HG02970 (cell line): ENCODE results near the gene ITPR3.
"Not testable (repeated sequence)": the region's sequence is repeated elsewhere in the genome, so short reads cannot be mapped to it uniquely, and the experiment has no call there.

Source experiments
- ATAC-seq: cut with Tn5 transposase; IDR thresholded peaks from one replicate; pipeline ENCODE4 v1.9.1; 2021; ENCODE audit warnings: mild to moderate bottlenecking, moderate library complexity, moderate number of reproducible peaks; ENCODE audit not compliant: unreplicated experiment, low FRiP score

The ITPR3 gene

DNA sequence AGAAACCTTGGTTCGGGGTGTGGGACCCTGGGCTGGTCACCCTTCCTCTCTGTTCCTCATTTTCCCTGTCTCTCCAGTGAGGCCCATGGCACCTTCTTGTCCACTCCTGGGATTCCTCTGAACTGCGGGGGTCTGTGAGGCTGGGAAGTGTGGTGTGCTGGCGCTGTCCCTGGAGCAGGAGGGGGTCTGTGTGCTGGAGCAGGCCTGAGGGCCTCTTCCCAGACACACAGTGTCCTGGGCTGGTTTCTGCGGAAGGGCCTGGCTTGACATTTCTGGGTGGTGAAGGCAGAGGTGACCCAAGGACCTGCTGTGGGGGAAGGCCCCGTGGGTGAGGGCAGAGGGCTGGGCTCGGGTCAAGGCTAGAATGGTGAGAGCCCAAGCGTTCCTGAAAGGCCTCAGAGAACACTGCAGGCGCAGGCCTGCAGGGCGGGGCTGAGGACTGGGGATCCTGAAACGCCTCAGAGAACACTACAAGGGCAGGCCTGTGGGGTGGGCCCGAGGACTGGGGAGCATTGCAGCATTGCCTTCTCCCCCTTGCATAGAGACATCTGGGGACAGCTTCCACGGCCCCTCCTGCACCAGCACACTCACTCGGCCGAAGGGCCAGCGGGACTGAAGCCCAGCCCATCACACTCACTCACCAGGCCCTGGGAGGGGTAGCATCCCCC is 30.5 kb upstream of the ITPR3 start:
- no peak for ATAC-seq

DNA sequence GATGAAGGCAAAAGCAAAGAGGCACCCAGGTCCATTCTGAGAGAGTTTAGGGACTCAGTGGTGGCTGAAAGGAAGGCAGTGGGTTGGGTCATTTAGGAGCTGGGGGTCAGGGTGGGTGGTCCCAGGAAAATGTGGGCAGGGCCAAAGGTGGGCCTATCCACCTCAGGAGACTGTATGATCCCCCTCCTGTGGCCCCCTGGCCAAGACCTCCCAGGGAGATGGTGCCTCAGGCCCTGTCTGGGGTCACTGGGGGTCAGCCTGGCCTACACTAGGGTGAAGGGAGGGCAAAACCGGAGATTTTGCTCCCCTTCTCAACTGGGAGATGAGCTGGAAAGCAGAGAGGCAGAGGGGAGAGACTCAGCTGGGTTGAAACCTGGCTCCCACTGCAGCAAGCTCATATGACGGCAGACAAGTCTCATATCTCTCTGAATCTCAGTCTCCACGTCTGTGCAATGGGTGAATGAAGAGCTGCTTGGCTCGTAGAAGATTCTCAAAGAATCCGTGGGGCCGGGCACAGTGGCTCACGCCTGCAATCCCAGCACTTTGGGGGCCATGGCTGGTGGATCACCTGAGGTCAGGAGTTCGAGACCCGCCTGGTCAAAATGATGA is 29.6 kb upstream of the ITPR3 start:
- ATAC-seq = no peak

DNA sequence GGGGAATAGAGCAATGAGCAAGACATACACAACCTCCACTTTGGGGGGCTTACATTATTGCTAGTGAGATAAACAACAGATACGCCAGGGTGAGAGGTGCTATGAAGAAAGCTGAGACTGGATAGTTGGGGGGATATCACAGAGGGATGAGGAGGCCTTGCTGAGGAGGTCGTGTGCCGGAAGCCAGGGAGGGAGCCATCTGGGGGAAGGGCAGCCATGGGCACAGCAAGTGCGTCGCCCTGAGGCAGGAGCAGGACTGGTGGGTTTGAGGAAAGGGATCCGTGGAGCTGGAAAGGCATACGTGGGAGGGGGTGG is 28.9 kb upstream of the ITPR3 start:
- no peak for ATAC-seq

DNA sequence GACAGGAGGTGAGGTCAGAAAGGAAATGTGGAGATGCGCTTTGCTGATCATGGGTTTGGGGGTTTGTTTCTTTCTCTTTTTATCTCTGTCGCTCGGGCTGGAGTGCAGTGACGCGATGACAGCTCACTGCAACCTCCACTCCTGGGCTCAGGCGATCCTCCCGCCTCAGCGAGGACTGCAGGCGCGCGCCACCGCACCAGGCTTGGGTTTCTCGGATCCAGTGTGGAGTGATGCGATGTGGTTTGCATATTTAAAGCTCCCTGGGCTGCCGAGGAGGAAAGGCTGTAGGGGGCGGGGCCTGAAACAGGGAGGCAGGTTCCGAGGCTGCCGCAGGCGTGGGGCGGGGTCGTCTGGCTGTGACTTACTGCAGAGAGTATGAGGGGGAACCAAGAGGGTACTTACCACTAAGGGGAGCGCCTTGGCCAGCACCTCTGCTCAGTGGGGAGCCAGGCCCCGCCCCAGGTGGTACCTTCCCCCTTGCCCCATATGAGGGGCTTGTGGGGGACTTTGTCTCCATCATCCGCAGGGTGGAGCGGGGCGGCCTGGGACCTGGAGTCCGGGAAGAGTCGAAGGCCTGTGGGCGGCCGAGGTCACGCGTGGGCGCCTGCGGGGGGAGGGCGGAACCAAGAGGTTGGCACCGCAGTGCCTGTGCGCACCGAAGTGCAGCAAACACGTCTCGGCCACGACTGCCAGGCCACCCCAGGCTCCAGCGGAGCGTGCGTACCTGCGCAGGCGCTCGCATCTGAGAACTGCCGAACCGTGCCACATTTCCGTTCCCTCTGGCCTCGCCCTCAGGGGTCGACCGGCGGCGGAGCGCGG is 28.3 kb upstream of the ITPR3 start:
- ATAC-seq = no peak

DNA sequence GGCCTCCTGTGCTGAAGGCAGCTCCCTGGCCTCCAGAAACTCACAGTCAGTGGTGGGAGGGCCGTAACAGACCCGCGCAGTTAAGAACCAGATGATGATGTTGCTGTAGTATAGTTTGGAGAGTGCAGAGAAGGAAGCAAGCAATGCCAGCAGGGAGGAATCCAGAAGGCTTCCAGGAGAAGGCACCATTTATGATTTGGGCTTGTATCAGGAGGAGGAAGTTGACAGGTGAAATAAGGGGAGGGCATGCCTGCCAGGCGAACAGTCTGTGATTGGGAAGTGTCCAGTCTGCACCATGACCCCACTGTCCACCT is 27.8 kb upstream of the ITPR3 start:
- ATAC-seq = no peak

DNA sequence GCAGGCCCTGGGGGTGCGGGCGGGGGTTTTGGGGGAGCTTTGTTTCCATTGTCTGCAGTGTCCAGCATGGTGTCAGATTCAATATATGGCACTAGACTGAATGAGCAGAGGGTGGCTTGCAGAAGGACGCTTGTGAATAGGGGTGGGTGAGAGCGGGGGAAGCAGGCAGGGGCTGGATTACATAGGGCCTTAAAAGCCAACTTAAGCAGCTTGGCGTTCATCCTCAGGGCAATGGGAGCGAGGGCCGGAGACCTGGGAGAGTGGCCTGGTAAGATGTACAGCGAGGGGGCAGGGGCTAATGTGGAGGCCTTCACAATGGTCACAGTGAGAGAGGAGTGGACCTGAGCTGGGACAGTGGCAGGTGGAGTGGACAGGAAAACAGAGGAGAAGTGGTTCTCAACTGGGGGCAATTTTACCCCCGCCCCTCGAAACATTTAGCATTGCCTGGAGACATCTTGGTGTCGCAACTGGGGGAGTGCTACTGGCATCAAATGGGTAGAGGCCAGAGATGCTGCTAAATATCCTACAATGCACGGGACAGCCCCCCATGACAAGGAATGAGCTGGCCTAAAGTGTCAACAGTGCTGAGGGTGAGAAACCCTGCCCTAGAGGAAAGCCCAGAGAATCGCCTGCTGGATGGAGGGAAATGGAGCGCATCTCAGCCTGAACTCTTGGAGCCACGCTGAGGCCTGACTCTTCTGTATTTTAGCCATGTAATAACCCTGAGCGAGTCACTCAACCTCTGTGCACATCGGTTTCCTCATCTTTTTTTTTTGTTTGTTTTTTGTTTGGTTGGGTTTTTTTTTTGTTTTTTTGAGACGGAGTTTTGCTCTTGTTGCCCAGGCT is 25.9 kb upstream of the ITPR3 start:
- no peak for ATAC-seq

DNA sequence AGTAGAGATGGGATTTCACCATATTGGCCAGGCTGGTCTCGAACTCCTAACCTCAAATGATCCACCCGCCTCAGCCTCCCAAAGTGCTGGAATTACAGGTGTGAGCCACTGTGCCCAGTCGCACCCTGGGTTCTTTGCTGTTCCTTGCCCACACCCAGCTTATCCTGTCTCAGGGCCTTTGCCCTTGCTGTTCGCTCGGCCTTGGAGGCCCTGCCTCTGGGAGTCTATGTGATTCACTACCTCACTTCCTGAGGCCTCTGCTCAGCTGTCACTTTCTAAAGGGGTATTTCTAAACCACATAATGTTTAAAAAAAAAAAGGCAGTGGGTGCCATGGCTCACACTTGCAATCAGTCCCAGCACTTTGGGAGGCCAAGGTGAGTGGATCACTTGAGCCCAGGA is 24.2 kb upstream of the ITPR3 start:
- not testable (repeated sequence) for ATAC-seq

DNA sequence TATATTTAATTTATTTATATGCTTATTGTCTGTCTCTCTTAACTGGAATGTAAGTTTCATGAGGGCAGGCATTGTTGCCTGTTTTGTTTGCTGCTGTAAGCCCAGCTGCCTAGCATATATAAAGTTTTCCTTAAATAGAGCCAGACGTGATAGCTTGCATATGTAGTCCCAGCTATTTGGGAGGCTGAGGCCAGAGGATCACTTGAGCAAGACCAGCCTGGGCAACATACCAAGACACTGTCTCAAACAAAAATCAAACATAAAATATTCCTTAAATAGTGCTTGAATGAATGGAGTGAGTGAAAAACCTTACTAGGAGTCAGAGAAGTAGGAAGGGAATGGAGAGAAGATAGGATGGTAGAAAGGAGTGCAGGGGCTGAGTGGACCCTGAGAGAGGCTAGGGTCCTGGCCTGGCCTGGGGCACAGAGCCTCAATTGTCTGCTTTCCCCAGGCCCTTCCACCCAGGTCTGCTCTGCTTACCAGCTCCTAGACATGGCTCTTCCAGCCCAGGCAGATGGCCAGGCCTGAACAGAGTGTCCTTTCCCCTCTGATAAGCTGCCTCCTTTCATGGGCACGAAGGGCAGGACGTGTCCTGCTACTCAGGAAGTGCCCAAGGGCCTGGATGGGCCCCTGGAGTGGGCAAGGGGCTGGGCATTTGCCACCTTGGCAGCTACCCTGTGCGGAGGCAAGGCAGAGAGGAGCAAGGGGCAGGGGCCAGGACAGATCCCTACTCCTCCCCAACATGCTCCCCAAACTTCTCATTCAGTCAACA is 23.4 kb upstream of the ITPR3 start:
- no peak for ATAC-seq

DNA sequence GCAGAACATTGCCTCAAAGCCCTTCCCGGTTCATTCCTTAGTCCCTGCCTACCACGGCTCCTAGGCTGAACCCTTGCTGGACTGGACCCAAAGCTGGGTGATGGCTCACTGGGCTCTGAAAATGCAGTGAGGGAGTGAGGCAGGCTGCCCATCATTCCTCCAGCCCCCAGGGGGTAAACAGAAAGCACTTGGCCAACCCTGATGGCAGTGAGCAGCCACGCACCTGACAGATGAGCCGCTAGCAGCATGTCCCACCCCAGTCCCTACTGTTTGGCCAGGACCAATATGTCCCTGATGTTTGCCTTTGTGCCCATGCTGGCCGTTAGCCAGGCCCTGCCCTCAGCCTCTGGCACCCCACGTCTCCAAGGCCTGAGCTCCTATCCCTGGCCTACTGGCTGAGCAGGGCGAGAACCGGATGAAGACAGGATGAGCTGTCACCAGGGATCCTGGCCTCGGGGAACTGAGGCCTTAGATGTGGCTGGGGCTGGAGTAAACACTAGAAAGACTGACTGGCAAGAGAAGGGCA is 21.6 kb upstream of the ITPR3 start:
- ATAC-seq = no peak

DNA sequence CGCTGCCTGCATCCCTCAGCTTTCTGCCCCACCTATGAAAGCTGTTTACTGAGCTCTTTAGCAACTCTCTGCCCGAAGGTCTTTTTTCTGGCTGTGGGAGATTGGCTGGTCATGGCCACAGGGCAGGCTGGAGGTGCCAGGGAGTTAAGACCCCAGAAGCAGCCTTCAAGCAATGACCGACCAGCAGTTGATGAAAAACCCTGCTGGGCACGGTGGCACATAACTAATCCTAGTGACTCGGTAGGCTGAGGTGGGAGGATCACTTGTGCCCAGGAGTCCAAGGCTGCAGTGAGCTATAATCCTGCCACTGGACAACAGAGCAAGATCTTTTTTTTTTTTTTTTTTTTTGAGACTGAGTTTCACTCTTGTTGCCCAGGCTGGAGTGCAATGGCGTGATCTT is 20.4 kb upstream of the ITPR3 start:
- no peak for ATAC-seq

DNA sequence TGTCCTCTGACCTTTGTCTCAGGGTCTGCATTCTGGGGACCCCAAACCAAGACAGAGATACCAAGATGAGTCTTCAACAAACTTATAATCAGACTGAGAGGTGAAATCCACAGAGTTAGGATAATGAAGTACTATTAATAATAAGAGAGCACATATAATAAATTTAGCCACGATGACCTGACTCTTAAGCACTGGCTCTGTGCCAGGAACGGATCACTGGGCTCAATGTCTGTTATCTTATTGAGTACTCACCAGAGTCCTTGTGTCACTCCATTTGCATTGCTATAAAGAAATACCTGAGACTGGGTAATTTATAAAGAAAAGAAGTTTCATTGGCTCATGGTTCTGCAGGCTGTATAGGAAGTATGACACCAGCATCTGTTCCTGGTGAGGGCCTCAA is 18.9 kb upstream of the ITPR3 start:
- ATAC-seq = no peak

DNA sequence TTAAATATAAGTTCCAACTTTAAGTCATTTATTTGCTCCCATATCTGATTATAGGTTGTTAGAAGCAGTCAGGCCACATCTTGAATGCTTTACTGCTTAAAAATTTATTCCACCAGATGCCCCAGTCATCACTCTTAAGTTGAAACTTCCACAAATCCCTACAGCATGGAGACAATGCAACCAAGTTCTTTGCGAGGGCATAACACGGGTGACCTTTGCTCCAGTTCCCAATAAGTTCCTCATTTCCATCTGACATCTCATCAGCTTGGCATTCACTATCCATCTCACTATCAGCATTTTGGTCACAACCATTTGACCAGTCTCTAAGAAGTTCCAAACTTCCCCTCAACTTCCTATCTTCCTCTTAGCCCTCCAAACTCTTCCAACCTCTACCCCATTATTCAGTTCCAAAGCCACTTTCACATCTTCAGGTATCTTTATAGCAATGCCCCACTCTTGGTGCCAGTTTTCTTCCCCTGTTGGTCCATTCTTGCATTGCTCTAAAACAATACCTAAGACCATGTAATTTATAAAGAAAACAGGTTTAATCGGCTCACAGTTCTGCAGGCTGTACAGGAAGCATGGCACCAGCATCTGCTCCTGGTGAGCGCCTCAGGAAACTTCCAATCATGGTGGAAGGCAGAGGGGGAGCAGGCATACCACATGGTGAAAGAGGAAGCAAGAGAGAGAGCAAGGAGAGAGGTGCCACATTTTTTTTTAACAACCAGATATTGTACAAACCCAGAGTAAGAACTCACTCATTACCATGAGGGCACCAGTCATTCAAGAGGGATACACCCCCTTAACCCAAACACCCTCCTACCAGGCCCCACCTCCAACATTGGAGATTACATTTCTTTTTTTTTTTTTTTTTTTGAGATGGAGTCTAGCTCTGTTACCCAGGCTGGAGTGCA is 15.9 kb upstream of the ITPR3 start:
- ATAC-seq = no peak

DNA sequence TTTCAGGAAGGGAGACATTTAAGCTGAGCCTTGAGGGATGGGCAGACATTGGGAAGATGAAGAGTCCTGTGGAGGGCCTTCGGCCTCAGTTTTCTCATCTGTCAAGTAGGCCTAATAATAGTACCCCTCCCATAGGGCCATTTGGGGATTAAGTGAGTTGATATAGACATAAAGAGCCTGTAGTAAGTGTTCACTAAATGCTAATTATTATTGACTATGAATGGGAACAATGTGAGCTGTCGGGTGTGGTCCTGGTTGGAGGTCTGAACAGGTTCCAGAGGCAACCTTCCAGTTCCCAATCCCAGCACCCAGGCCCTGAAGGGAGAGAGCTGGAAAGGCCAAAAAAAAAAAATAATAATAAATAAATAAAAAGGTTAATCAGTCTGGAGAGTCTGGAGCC is 14.5 kb upstream of the ITPR3 start:
- ATAC-seq = no peak

DNA sequence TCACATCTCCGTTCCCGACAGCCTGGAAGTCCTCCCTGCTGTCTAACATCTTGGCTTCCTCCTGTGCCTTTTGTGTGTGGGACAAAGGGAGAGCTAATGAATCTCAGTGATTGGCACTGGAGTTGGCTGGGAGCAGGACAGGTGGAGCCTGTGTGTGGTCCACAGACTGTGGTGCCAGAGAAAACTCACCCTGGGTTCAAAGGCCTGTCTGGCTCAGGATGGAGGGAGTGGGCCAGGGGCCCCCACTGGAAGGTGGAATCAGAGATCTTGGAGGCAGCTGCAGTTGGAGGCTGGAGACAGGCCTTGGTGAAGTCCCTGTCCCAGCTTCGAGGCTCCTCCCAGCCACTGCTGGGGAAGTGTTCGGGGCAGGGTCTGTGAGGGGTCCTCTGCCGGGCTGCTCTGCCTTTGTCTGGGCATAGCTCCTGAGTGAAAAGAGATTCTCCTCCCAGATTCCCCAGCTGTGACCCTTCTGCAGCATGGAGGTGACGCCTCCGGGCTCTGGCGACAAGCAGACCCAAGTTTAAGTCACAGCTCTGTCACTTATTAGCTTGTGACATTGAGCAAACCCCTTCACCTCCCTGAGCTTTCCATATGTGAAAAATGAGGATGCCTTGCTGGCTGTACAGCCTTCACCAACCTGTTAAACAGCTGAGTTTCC is 13.9 kb upstream of the ITPR3 start:
- no peak for ATAC-seq

DNA sequence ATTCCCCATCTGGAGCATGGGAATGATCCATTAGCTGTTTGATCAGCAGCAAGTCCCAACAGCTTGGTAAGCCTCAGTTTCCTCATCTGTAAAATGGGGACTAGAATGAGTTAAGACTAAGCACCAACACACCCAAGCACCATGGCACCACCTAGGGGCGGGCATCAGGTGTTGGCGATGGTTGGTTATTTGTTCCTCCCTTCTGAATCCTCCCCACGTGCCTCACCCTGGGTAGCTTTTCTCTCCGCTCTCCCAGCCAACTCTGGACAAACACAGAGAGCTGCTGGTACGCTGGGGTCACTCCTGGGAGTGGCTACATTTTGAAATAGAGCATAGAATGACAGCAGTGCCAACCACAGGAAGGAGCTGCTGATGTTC is 13.3 kb upstream of the ITPR3 start:
- ATAC-seq = no peak

DNA sequence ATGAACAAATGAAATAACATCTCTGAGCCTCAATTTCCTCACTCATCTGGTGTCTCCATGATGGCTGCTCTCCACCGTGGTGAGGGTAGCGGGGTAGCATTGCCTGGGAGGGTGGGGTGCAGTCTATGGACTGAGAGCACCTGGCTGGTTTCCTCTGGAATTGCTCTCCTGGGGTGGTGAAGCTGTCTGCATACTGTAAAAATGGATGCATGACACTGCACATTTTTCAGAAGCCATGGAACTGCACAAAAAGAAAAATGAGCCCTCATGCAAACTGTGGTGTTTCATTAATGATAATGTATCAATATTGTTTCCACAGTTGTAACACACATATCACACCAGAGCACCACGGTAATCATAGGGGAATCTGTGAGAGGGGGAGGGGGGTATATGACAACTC is 12.1 kb upstream of the ITPR3 start:
- no peak for ATAC-seq

DNA sequence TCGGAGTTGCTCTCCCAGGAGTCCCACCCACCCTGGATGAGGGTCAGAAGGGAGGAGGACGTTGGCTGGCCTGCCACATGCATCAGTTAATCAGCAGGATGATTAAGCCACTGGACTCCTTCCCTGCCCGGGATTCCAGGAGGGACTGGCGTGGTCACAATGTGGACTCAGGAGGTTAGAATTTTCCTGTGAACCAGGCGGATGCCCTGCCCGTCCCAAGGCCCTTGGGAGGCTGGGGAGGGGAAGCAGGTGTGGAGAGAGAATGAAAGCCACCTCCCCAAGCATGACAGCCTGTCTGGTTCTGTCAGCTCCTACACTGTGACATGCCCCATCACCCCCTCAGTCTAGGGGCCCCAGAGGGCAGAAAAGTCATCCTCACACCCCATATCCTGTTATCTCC is 11.6 kb upstream of the ITPR3 start:
- ATAC-seq = no peak

DNA sequence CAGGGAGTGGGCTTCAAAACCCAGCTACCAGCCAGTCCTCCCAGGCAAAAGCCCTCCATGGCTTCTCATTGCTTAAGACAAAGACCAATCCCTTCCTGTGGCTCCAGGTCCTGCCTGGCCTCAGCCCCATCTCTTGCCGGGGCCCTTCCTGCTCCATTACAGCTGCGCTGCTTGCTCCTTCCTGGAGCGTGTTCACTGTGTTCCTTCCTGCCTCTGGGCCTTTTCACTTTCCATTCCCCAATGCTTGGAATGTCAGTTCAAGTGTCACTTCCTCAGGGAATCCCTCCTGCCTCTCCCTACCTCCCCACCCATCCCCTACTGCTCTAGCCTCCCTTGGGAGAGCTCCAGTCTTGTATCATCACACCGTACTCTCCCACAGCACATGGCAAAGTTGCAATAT is 11.1 kb upstream of the ITPR3 start:
- ATAC-seq = no peak
